GM21529 (cell line): ENCODE results near the gene CEACAM21.

Experiments
- ATAC-seq: cut with Tn5 transposase; IDR thresholded peaks from one replicate; pipeline ENCODE4 v1.9.1; 2021; ENCODE audit not compliant: unreplicated experiment

The CEACAM21 gene

GRCh38 chr19:41584260-41584810 is 8.4 kb downstream of the CEACAM21 start:
- no peak for ATAC-seq

GRCh38 chr19:41584931-41585330 is 9.0 kb downstream of the CEACAM21 start:
- ATAC-seq = no peak

- ATAC-seq = no peak
Measured at GRCh38 chr19:41586064-41586463, 10.1 kb downstream of the CEACAM21 start.

DNA sequence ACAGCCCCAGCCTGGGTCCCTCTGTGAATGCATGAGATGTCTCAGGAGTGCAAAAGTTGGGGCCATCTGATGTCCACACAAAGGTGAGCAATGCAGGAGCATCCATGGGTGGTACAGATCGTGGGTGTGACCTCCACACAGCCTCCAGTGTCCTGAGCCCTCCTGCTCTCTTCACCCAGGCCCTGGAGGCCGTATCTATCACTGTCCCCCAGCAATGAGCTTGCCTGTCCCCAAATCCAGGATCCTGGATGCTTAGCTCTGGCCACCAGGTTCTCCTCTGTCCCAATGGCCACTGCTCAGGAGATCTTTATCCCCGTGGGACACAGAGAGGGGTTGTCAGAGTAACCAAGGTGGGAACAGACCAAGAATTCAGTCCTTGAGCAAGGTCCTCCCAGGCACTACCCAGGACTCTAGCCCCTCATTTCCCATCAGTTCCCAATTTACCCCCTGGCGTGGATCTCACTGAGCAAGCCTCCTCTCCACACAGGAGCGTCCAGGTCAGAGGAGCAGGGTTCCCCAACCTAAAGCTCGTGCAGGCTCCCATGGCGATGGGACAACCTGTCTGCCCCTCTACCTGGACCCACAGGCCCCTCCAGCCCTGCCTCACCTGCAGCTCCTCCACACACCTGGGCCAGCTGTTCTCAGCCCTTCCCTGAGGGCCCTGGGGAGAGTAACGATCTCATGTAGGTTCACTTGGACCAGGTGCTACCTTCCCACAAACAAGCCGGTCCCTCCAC is 11.3 kb downstream of the CEACAM21 start:
- no peak for ATAC-seq

- ATAC-seq = no peak
Measured at GRCh38 chr19:41587838-41588210, 11.9 kb downstream of the CEACAM21 start.

DNA sequence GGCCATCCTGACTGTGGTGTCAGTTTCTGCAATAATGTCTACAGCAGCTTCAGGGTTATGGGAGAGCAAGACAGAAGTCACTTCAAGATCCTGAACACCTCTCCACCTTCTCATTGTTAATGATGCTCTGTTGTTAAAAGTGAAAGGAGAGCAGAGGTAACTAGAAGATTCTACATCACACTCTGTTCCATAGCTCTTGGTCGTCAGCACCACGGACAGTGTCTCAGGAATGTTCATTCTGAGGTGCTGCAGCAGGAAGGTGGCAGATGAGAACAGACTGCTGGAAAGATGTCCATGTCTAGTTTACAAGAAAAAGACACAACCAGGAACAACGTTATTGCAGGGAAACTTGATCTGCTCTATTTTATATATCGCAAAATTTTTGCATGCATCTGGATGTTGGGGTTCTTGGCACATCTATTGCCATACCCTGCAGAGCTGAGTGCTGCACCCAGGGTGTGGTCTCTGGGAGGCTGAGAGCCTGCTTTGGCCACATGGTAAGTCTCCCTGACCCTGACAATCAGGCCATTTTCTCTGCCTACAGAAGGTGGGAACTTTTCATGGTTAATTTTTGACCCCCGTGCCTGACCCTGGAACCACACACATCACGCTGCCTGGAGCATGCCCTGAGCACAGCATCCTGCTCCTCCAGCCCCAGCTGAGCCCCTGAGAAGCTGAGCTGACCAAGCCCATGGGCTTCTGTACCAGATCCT is 12.7 kb downstream of the CEACAM21 start:
- ATAC-seq = no peak

DNA sequence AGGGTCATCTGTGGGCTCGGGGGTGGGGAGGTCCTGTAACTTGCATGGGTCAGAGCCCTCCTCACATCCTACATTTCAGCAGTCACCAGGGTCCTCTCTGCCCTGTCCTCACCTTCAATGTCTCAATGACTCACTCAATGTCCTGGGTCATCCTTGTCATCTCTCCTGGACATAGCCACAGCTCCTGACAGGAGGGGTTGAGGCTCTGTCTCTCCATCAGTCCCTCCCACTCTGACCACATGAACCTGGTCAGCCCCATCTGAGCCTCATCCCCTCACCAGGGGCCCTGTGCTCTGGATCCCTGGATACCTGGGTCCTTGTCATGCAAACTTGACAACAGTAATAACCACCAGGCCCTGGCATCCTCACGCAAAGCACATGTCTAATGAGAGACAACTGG is 13.4 kb downstream of the CEACAM21 start:
- ATAC-seq = no peak

DNA sequence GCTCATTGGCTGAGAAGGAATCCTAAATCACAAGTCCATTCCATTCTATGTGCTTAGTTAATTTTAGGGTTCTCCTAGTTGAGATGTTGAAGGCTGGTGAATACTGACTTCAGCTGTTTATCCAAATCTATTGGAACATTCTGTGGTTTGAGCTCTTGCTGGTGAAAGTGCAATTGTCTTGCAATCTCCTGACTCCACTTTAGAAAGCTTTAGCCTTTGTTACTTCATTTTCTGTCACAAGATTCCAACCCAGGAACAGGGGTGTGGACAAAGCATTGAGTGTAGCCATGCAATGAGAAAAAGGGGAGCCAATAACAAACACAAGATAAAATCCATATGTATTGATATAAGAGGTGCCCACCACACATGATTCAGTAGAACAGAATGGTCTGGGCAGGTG is 15.0 kb downstream of the CEACAM21 start:
- ATAC-seq = no peak

DNA sequence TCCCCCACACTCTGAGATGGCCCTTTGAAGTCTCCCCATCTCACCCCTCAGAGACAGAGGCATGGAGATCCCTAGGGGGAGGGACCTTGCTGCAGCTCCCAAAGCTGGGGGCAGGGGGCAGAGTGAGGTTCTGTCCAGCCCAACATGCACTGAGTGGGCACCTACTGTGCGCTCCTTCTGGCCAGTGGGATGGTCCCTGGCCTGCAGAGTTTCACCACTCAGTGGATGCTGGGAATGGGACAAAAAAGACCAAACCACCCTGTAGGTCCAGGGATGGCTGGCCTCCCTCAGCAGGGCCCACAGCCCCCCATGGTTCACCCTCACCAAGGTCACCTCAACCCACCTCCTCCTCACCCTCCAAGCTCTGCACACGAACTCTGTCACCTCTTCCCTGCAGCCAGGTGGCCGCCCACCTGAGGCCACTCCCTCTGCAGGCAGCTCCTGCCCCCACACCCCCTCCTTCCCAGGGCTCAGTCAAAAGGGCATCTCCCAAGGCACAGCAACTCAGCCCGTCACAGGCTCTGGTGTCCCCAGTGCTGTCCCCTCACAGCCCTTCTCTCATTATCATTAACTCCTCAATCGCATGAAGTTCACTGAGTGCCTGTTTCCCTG is 16.1 kb downstream of the CEACAM21 start:
- ATAC-seq = no peak

- ATAC-seq = no peak
Measured at GRCh38 chr19:41595258-41595889, 19.4 kb downstream of the CEACAM21 start.

GRCh38 chr19:41595890-41596280 is 19.9 kb downstream of the CEACAM21 start:
- no peak for ATAC-seq

- no peak for ATAC-seq
Measured at GRCh38 chr19:41597600-41598041, 21.7 kb downstream of the CEACAM21 start.

GRCh38 chr19:41599175-41599966 is 23.4 kb downstream of the CEACAM21 start:
- ATAC-seq = no peak

GRCh38 chr19:41601771-41602170 is 25.8 kb downstream of the CEACAM21 start:
- ATAC-seq = no peak

DNA sequence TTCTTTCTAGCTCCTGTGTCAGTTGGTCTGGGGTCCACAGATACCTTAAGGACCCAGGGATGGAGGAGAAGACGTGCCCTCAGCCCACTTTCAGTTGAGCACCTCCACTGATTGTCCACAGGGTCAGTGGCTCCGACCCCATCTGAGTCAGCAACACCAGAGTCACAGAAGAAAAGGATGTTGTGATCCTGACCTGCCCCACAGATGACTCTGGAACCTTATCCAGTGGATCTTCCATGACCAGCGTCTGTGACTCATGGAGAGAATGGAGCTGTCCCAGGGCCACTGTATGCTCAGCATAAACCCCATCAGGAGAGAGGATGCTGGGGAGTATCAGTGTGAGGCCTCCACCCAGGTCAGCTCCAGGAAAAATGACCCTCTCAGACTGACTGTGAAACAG is 28.9 kb downstream of the CEACAM21 start:
- no peak for ATAC-seq

DNA sequence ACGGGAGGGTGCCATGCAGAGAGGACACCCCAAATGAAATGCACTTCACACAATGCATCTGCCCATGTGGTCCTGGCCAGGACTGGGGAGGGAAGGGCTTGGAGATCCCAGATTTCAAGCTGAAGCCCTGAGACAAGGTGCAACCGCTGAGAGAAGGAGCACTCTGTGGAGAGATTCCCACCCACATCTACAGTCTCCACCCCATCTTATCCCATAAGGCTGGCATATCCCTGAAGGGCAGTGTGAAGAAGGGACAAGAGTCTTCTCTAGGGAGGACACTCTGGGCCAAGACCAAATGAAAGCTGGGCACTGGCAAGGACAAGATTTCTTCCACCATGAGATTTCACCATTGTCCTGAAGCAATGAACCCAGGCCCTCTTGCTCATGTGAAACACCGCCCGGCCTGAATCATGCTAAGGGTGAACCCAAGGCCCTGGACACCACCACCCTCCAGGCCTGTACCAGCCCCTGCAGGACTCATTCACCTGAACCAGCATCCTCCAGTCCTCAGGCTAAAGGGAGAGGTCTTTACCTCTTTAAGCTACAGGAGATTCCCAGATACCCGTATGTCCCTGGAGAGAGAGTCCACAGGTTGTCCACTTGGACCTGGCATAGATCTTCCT is 30.4 kb downstream of the CEACAM21 start:
- ATAC-seq = no peak

- no peak for ATAC-seq
Measured at GRCh38 chr19:41607668-41608067, 31.7 kb downstream of the CEACAM21 start.

GRCh38 chr19:41610789-41611188 is 34.8 kb downstream of the CEACAM21 start:
- no peak for ATAC-seq

DNA sequence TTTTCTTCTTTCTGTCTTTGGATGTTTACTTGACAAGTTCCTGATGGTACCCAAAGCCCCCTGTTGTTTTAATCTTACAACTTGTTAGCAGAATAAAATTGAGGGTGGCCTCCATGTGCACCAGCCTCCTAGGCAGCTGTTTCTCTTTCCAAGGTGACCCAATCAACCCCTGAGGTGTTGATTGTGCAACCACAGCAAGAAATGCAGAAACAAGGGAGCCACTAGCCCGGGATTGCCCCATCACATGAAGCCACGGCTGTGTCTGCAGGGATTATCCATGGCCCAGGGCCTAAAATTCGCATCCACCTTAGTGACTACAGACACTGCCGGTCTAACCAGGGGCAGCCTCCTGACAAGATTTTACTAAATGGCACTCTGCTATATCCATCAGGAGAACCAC is 36.5 kb downstream of the CEACAM21 start:
- no peak for ATAC-seq

DNA sequence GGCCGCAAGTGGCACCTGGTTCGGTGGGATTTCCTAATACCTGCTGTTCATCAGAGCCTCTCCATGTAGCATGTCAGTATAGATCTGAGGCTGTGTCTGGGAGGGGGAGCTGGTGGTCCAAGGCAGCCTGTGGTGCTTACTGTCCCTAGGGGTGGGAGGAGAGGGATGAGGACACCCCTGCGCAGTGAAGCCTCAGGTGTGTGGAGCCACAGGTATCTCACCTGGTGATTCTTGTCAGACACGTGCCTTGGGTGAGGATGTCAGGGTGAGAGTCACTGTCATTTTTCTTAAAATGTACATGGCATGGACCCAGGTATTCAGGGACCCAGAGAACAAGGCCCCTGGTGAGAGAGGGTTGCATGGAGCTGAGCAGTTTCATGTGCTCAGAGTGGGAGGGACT is 39.2 kb downstream of the CEACAM21 start:
- no peak for ATAC-seq
